NCI-H2196 treated with DMSO at 0.1 percent for 48 hours (cell line): Measurements from ENCODE around the gene TEX51.

Source experiments
- DNase-seq: peaks from one replicate; lab custom pipeline; 2025; ENCODE audit not compliant: unreplicated experiment; lab: John Stamatoyannopoulos, UW

Gene TEX51

DNA sequence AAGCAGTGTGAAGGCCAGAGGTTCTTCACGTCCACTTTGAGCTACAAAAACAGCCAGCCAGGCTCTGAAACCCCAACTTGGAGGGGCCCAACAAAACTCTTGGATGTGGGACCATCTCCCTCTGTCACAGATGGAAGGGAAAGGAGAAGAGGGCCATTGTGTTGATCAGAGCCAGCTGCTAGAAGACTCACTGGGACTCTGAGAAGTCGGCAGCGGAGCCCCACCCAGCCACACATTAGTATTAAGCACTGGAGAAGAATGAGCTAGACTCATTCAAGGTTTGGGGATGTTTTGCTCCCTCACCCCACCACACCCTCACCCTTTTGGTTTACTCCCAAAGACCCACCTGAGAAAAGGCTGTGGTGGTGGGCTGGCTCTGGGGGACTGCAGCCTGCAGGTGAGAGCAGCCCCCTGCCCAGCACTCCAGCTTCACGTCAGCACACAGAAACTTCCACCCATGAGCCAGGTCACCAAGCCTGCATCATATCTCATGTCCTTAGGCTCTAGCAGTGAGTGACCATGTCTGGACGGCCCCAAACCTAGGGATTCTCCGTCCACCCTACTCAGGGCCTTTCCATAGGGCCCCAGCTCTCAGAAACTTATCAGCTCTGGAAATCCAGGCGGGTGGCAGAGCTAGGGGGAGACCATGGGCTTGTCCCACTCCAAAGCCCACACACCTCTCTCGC lies 12.6 kb downstream of the TEX51 start:
- DNase-seq = no peak

DNA sequence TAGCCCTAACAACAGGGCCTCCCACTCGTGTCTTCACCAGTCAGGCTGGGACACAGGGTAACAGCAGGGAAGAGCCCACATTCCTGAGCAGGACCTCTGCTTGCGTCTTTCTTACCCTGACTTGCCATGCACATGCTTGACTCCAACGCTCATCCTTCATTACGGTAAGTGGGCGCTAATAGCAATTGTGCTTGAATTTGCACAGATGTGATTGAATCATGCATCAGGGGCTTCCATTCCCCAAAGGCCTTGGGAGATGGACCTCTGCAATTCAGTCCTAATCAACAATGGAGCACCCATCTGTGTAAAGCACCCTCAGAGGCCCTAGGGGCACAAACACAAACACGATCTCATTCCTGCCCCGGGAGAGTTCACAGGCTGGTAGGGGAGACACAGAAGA lies 13.5 kb downstream of the TEX51 start:
- DNase-seq = no peak

DNA sequence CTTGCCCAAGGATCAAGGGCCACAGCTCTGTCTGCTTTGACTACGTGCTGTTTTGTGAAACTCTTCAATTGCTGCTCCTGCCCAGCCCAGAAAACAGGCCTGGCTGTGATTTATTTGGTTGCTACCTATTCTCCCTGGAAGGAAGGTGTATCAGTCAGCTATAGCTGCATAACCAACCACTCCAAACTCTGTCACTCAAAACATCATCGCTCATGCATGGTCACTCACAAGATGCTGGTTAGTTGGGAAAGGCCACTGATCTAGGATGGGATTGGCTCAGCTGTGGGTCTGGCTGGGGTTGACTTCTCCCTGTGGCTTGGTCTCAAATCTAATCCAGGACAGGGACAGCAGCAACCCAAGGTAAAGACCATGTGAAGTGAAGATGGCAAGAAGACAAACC lies 14.6 kb downstream of the TEX51 start:
- no peak for DNase-seq

DNA sequence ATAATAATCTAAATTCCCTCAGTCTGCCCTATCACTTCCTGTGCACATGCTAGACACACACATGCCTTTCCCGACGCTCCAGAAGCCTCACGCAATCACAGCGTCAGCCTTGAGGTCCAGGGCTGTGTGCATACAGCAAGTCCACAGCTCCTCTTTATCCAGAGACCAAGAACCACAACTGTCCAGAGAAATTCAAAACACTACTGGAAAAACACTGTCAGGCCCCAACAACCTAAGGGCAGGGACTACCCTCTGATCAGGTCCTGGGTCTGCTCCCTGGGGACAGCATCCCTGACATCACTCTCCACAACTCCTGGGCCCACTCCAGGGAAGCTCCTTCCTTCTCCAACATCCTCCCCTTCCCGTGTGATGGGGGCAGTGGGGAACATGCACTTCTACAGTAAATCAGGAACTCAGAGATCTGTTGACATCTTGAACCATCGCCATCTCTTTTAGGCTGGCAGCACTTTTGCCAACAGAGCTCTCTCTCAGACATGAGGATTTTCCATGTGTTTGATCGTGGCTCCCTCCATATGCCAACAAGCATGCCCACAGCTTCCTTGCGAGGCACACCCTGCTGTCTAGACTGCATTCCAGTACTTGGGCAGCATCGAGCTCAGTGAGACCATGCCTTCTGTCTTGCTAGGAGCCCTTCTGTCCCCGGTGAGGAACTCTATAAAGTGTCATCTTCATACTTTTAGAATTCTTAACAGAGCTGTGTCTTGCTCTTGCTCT lies 15.4 kb downstream of the TEX51 start:
- DNase-seq = no peak

DNA sequence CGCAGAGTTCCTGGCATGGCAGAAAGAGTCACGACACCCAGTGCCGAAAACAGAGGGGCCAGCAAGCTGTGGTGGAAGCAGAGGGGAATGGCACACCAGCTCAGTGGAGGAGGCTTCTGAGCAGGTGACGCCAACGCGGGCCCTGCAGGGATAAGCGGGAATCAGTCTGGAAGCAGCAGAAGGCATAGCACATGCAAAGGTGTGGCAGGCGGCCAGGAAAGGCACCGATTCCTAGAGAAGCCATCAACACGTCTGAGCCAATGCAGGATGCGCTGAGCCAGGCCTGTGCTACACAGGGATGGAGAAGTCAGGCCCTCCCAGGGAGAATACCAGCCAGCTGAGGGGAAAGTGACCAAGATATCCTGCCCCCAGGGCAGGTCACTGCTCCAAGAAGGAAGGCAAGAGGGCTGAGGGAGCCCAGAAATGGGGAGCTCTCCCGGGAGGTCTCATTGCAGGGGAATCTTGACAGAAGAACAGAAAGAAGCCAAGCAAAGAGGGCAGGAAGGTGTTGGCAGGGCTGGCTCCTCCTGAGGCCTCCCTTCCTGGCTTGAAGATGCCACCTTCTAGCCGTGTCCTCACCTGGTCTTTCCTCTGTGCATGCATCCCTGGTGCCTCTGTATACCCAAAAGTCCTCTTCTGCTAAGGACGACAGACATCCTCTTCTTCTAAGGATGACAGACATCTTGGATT lies 16.3 kb downstream of the TEX51 start:
- no peak for DNase-seq

DNA sequence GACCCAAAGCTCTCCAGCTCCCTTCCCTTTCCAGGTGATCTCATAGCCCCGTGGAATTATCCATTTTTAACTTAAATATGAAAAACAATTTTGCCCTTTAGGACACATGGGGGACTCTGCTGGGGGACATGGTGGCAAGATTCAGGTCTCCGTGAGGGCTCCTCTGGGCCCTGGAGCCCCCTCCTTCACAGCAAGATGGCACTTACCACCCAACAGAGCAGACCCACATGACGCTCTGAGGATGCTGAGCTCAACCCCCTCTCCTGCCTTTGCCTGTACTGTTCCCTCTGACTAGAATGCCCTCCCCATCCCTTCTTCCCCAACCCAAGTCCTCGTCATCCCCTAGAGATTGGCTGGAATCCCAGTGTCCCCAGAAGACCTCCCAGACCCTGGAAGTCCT lies 17.2 kb downstream of the TEX51 start:
- no peak for DNase-seq

DNA sequence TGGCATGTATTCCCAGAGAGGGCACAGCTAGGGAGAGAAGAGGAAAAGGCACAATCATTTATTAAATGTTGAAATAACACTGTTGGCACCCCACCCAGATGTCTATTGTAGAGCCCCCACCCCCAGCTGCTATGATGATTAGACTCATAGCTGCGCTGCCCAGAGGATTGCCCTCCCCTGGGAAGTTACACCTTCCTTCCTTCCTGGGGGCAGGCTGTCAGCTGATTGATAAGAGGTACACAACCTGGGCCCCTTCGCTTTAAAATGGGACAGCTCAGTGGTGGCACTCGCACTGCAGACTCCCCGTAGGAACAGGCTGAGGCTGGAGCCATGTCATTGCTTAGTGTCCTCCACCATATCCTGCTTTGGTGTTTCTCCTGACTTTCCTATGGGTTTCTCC lies 18.1 kb downstream of the TEX51 start:
- DNase-seq = no peak

DNA sequence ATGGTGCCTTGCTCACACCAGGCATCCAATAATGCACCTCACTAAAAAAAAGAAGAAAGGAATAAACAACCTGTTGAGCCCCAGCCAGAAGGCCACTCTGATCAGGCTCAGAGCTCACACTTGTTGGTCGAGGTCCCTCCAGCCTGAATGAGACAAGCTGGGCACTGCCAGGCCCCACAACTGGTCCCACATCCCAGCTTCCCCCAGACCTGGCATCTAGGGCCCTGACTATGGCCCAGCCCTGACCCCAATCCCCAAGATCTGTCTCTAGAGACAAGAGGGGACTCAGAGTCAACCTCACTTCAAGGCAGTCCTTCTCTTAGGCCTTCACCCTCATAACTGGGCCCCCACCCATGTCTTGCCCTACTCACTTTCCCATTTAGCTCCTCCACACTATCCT lies 22.4 kb downstream of the TEX51 start:
- DNase-seq = no peak

DNA sequence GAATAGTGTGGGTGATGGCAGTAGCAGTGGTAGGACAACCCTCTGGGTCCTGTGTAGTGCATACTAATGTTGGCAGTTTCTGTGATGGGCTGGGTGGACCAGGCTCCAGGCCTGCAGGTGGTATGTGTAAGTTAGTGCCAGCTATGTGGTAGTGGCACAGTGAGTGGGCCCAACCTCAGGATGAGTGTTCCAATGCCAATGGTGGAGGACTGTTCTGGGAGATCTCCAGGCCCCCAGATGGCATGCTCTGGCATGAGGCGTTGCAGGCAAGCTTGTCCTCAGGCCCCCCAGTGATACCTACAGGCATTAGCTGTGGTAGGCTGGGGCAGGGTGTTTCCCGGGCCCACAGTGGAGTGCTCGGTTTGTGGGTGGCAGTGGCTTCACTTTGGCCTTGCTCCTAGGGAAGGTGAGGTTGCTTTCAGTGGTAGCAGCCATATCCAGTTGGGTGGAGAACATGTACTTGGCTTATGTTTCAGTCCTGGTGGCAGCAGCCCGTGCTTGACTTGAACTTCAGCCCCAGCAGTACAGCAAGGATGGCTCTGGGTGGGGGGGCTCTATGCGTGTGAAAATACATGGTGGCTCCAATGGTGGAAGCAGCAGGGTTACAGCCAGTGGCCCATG lies 32.4 kb downstream of the TEX51 start:
- no peak for DNase-seq

DNA sequence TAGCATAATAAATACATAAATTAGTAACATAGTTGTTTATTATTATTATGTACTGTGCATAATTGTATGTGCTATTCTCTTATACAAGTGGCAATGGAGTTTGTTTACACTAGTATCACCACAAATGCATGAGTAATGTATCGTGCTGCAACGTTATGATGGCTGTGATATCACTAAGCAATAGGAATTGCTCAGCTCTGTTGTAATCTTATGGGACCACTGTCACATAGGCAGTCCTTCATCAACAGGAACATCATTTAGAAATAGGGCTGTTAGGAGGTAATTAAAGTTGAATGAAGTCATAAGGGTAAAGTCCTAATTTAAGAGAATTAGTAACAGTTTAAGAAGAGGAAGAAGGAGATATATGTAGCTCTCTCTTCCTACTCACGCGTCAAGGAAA lies 33.8 kb downstream of the TEX51 start:
- no peak for DNase-seq

DNA sequence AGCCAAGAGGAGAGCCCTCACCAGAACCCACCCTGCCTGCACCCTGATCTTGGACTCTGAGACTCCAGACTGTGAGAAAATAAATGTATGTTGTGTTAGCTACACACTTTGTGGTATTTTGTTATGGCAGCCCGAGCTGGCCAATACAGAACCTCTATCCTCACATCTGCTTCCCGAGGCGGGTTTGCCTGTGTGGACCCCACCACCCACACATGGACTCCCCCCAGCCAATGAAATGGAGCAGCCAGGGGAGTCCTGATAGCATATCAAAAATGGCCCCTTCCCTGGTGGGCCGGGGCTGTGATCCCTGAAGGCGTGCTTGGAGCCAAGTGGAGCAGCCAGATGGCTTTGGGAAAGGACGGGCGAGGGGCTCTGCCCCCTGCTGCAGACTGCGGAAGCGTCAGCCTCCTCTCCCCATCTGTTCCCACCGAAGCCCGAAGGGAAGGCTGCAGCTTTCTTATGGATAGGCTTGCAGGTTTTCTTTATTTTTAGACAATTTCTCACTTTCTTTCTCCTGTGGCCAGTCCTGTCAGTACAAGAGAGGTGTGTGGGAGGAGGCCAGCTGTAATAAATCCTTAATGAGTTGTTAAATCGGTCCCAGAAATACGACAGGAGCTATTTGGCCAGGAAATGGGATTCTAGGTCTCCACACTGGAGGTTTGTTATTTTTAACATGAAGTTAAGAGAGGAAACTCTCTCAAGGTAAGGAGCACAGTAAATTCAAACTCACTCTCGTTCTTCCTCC lies 34.4 kb downstream of the TEX51 start:
- no peak for DNase-seq

DNA sequence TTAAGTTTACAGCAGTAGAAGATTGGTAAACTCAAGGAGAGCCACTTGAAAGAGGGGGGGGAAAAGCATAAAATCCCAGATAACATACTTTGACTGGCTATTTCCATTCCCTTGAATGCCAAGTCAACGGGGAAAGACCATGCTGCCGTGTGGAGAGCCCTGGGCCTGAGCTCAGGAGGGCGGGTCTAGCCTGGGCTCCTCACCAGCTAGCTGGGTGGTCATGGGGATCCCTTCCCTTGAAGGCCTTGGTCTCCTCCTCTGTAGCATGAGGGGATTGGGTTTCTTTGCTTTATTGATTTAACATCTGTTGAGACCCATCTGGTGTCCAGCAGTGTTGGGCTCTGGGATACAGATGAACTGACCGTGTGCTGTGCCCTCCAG lies 35.0 kb downstream of the TEX51 start:
- DNase-seq = no peak

DNA sequence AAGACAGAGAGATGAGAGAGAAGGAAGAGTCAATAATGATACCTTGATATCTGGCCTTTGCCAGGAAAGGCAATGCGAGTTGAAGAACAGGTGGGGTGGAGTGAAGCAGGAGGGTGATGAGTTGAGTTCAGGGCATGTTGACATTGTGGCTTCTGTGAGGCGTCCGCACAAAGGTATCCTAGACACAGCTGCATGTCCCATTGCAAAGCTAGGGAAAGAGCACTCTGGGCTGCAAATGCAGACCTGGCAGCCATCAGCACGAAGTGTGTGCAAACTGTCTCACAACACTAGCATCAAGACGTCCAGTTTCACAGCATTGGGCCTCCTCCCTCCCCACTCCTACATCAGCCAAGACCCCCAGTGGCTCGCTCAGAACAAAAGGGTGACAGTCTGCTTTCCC lies 36.1 kb downstream of the TEX51 start:
- DNase-seq = peak; percentile 59

DNA sequence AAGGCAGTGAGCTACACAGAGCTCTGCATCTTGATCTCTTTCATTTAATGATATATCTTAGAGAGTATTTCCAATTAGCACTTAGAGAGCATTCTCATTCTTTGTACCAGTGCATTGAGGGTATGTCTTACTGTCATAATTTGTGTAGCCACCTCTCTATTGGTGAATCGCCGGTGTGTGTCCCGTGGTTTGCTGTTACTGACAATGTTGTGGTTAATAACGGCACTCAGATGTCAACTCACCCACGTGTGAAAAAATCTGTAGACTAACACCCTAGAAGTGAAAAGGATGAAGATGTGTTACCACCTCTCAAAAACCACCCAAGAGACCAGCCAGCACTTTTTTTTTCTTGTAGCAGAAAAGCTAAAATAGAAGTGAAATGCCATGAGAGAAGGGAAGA lies 37.1 kb downstream of the TEX51 start:
- DNase-seq = no peak

DNA sequence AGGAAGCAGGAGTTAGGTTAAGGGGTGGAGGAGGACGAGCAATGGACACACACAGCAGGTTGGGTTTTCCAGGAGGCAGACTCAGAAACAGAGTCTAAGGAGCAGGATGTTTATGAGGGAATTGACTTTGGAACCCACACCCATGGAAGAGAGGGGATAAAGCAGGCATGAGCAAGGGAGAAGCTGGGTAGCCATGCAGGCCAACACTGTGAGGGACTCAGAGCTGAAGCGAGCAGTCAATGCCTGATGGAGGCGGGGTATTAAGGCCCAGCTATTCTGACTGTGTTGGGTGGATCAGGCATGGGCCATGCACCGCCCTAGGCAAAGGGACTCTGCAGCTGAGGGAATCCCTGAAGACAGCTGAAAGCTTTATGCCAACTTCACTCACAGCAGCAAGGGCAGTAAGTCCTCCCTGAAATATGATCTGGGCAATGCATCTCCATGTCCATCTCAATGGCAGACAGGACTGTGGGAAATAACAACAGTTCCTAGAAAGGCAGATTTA lies 37.6 kb downstream of the TEX51 start:
- no peak for DNase-seq

DNA sequence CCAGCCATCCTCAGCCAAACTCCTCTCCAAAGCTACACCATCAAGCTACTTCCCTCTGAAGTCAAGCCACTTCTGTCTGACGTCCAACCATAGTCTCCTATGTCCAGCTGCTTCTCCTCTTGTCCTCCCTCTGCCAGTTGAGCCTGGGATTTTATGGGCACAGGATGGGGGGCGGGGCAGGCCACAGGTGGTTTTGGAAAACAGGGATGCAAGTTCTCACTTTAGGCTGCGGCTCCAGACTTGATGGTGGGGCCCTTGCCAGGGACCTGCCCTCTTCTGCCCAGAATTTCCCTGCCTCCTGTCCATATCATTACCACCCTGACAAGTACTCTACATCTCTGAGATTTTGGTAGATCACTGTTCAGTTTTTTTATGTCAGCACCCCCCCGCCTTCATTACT lies 41.6 kb downstream of the TEX51 start:
- no peak for DNase-seq

DNA sequence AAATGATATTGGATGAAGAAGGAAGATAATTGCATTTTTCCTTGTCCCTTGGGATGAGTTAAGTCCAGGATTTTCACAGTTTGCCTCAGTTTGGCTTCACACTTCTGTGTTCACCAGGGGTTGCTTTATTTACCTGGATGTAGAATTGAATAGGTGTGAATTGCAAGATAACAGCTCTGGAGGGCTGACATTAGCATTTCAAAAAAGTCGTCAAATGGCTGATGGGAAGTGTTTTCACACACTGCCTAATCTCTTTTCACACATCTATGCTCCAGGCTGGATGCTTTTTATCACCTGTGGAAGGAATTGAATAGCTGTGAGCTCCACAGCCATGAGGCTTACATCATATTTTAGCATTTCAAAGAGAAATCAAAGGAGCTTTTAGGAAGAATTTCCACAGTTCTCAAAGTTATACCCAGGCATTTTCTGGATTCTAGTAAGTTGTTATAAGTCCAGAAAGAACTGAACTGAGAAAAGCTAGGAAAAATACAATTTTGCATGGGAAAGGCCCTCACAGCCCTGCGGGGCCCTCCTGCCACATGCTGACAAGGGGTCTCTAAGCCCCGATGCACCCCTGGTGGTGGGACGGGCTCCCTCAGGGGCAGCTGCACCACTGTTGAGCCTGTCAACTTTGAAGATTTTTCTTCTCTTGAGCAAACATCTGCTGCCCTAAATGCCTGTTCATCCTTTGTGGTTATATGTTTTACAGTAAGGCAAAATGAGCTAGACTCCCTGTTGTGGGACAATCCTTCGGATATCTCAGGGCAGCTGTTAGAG lies 43.9 kb downstream of the TEX51 start:
- no peak for DNase-seq

DNA sequence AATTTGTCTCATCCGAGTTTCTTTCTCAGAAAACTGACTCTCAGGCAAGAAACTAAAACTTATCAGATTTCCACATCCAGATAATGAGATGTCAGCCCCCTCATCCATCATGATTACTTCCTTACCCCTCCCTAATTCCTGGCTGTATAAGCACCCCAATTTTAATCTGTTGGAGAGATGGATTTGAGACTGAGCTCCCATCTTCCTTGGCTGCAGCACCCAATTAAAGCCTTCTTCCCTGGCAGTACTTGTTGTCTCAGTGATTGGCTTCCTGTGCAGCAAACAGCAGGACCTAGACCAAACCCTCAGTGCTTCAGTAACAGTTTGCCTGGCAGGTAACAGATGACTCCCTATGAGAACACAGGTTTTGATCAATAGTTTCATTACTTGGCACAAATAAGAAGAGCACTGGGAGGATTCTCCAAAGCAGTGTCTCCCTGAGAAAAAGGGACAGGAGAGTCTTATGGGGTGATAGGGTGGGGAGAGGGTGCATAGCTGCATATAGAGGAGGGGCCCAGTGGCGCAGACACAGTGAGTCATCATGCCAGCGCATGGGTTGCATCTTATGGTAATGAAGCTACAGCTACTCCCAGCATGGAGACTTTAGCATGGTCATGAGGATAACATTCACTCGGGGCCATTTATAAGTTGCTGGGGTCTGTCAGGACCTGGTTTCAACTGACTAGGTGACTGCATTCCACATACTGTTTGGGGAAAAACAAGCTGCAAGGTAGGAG lies 45.1 kb downstream of the TEX51 start:
- no peak for DNase-seq

DNA sequence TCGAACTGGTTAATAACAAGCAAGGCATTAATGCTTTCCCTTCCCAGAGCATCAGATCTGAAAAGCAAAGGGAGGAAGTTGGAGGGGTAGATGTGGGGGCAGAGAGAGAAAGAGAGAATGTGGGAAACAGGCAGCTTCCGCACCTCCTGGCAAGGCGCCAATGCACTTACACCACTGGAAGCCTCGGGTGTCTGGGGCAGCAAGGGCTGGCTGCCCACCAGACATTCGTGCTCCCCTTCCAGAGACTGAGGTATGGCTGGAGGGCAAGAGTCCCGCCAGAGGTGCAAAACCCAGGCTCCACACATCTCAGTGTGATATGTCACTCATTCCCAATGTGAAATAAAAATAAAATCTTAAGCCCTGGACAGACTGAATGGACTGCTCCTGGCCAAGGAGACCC lies 46.4 kb downstream of the TEX51 start:
- DNase-seq = no peak
